ENCODE measurements around the gene TRAPPC12.

GRCh38 chr2:3449086-3449485 lies 69.6 kb downstream of the TRAPPC12 start:
- TF ChIP-seq CTCF (IDR thresholded peaks at IDR 0.05; ENCODE audit: poor library complexity, severe bottlenecking) (no peak), POLR2AphosphoS5 (IDR thresholded peaks at IDR 0.05) (no peak), SMC3 (conservative IDR thresholded peaks at IDR 0.05; ENCODE audit: poor library complexity) (no peak), EZH2 (IDR thresholded peaks at IDR 0.05; ENCODE audit: borderline replicate concordance, insufficient read depth, low read length, poor library complexity, severe bottlenecking) (no peak), EP300 (conservative IDR thresholded peaks at IDR 0.05; ENCODE audit: poor library complexity, severe bottlenecking) (no peak), TAF1 (IDR thresholded peaks at IDR 0.05; ENCODE audit: low read depth) (no peak), REST (IDR thresholded peaks at IDR 0.05; ENCODE audit: borderline replicate concordance) (no peak), RAD21 (conservative IDR thresholded peaks at IDR 0.05) (no peak)
